Subcutaneous adipose tissue (tissue), 4 donors: ENCODE data around the gene PCCB. TPM values are rescaled to one million over a fixed set of nuclear protein-coding genes. Genes with fewer than 3 reads are reported as not detected.

Experiments
- CTCF ChIP-seq: fragments of 450-650 bp; IDR thresholded peaks from one replicate; pipeline ENCODE4 v1.5.1; 2016; ENCODE audit warnings: low read depth, mild to moderate bottlenecking, control low read depth, antibody characterized with exemption, moderate library complexity
- total RNA-seq, 4 donors: library from RNA; depleted of rRNA; stranded (reverse); fragments of >200 nt; gene quantifications; one replicate each; pipeline ENCODE4 v1.1.0, GENCODE V29; 2016

Gene PCCB
- total RNA-seq, 4 donors from 2014 or later = 28.2 to 52.2 (median 29.2) TPM

GRCh38 chr3:136366289-136366688, 116.1 kb downstream of the PCCB start:
- no peak for TF ChIP-seq CTCF

DNA sequence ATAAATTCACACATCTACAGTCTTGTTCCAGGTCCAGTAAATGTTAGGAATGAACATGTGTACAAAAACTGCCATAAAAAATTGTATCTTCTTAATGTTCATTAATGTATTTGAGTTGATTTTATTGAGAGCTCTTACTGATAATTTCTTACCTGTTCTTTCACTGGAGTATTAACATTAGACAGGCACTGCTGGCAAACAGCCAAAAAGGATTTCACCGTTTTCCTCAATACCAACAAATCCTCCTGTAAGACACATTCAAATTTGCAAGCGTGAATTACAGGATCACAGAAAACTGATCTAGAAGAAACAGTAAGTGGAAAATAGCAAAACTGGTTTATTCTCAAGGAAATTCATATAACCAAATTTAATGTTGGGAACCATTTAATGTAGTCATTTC, 127.4 kb downstream of the PCCB start:
- TF ChIP-seq CTCF = no peak

DNA sequence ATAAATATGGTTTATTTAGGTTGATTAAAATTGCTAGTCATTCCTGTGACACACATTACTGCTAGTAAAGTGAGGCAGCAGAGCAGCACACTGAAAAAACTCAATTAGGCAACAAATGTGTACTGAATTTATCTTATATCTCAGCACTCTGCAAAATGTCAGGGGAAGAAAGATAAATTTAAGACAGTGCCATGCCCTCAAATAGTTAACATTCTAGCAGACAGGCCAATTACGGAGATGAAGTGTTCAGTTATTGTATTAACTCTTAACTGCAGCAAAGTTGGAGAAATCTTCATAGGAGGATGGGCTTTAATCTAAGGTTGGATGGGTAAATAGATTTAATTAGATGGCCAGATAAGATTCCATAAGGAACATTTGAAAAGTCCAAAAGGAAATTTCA, 127.9 kb downstream of the PCCB start:
- no peak for TF ChIP-seq CTCF

Other genes with a start within 250 kb of the PCCB start
- gene MSL2, start 54.0 kb upstream of the PCCB start, total RNA-seq = 10 to 100 TPM; 18.9 to 27.6 (median 24.6) TPM